Lung (tissue), 12 donors: ENCODE results near the gene RNF227. TPM values are rescaled to one million over a fixed set of nuclear protein-coding genes. Genes with fewer than 3 reads are reported as not detected.

Experiments used
- ATAC-seq: fragments of 200-7000 bp; cut with Tn5 transposase; one replicate; pipeline ENCODE4 v1.9.1; 2020; ENCODE audit warnings: moderate number of reproducible peaks; ENCODE audit not compliant: insufficient read depth, low FRiP score
- DNase-seq, 3 donors: peaks; one replicate each; pipeline ENCODE4 v3.0.0-alpha.2; 2013 to 2017
- H3K27ac ChIP-seq, 2 donors: one replicate each; pipeline ENCODE4 v1.5.1; 2013; ENCODE audit warnings: mild to moderate bottlenecking in 2 of 2, moderate library complexity in 2 of 2, control low read depth in 1 of 2, inconsistent platforms in 1 of 2, low read depth in 1 of 2, low read length in 1 of 2
- H3K27me3 ChIP-seq, 3 donors: one replicate each; pipeline ENCODE4 v1.5.1; 2013; ENCODE audit warnings: low read length in 2 of 3; ENCODE audit not compliant: control insufficient read depth in 3 of 3, insufficient read depth in 3 of 3
- H3K36me3 ChIP-seq, 4 donors: one replicate each; pipeline ENCODE4 v1.5.1; 2013; ENCODE audit warnings: low read length in 4 of 4, mild to moderate bottlenecking in 1 of 4, moderate library complexity in 1 of 4; ENCODE audit not compliant: control insufficient read depth in 4 of 4, insufficient read depth in 4 of 4
- H3K4me1 ChIP-seq, 5 donors: one replicate each; pipeline ENCODE4 v1.5.1; 2013; ENCODE audit warnings: low read length in 5 of 5, mild to moderate bottlenecking in 2 of 5, moderate library complexity in 1 of 5; ENCODE audit not compliant: control insufficient read depth in 5 of 5, insufficient read depth in 5 of 5
- H3K4me3 ChIP-seq: one replicate; pipeline ENCODE4 v1.5.1; 2013; ENCODE audit warnings: mild to moderate bottlenecking, control low read depth, moderate library complexity
- H3K9ac ChIP-seq, 2 donors: one replicate each; pipeline ENCODE4 v1.5.1; 2013; ENCODE audit warnings: low read length in 2 of 2, control low read depth in 1 of 2; ENCODE audit not compliant: insufficient read depth in 1 of 2
- H3K9me3 ChIP-seq, 4 donors: one replicate each; pipeline ENCODE4 v1.5.1; 2013; ENCODE audit warnings: low read length in 3 of 4, mild to moderate bottlenecking in 1 of 4, moderate library complexity in 1 of 4; ENCODE audit not compliant: control insufficient read depth in 4 of 4, insufficient read depth in 3 of 4
- CTCF ChIP-seq: IDR thresholded peaks from 2 replicates; pipeline ENCODE4 v1.5.1; 2012; ENCODE audit warnings: mild to moderate bottlenecking; ENCODE audit errors: control extremely low read depth, extremely low read depth
- WGBS, 2 donors: extraction: QIAGEN DNeasy Blood & Tissue Kit; methylation state at CpG; one replicate each; pipeline ENCODE4 v1.1.7; 2013; 5-methylcytosine and 5-hydroxymethylcytosine counted together
- polyA plus RNA-seq, 2 donors: library from polyadenylated mRNA; stranded (reverse); fragments of 200-250 nt; gene quantifications; one replicate each; pipeline ENCODE4 v1.2.1, GENCODE V29; 2013
- total RNA-seq, 2 donors: library from RNA; depleted of rRNA in 1 of 2; stranded (reverse); fragments of >200 nt in 1 of 2; gene quantifications; one replicate each; pipeline ENCODE4 v1.2.1, GENCODE V29; 2014 to 2021
- donor health status: control.
- donor health status: control.
- donor health status: Bipolar disorder and iron deficiency.
- donor health status: healthy.
- donor health status: DM: yes; HTN: yes; CAD: no.

The RNF227 gene
- total and polyA plus RNA-seq, 4 donors: 4.1 to 8.0 (median 5.7) TPM

- ATAC-seq (no peak), DNase-seq (no peak)
- no peak overlapping the region for H3K27ac ChIP-seq
- H3K4me1 ChIP-seq: peaks cover 3 to 26% (median 7%) of the 10 kb centered on the region in 5 donors
- H3K9me3 ChIP-seq: no peaks in the 10 kb centered on the region
- peaks cover 6 to 44% (median 32%) of the 10 kb centered on the region in 4 donors for H3K36me3 ChIP-seq
- no peak overlapping the region for H3K4me3 ChIP-seq
- no peak for TF ChIP-seq CTCF
- H3K27me3 ChIP-seq: no peaks in the 10 kb centered on the region
- H3K9ac ChIP-seq: no peak overlapping the region
Observed at GRCh38 chr17:7935859-7936258, 19.8 kb upstream of the RNF227 start.

- Histone ChIP-seq H3K27ac (peak overlapping the region in 1 of 2 donors; percentile 79), H3K36me3 (peaks cover 3 to 22% (median 16%) of the 10 kb centered on the region in 4 donors), H3K9me3 (no peaks in the 10 kb centered on the region), H3K4me3 (peak overlapping the region; percentile 59), H3K27me3 (no peaks in the 10 kb centered on the region), H3K9ac (peak overlapping the region; percentile 78 to 97), H3K4me1 (peaks cover 3 to 34% (median 7%) of the 10 kb centered on the region in 5 donors)
- peak in 2 of 3 donors; percentile 51 to 62 for DNase-seq
- 7 to 14% methylated on average over 16 of the region's 16 CpGs for WGBS, 2 donors
- ATAC-seq: no peak
- no peak for TF ChIP-seq CTCF
Observed at GRCh38 chr17:7932949-7933348, 16.9 kb upstream of the RNF227 start.

- peak overlapping the region; percentile 78 to 97 for H3K9ac ChIP-seq
- 0% methylated on average over 17 of the region's 17 CpGs for WGBS, 2 donors
- TF ChIP-seq CTCF: no peak
- H3K36me3 ChIP-seq: peaks cover 3 to 22% (median 16%) of the 10 kb centered on the region in 4 donors
- DNase-seq (peak in 2 of 3 donors; percentile 71 to 73), ATAC-seq (no peak)
- no peaks in the 10 kb centered on the region for H3K9me3 ChIP-seq
- peak overlapping the region; percentile 45 to 79 for H3K27ac ChIP-seq
- H3K27me3 ChIP-seq: no peaks in the 10 kb centered on the region
- H3K4me3 ChIP-seq: peak overlapping the region; percentile 59
- peaks cover 3 to 34% (median 7%) of the 10 kb centered on the region in 5 donors for H3K4me1 ChIP-seq
Observed at GRCh38 chr17:7932483-7932891, 16.4 kb upstream of the RNF227 start.
